ENCODE data around the gene UCK2. TPM values are rescaled to one million over a fixed set of nuclear protein-coding genes. Genes with fewer than 3 reads are reported as not detected.

The UCK2 gene
- total and polyA plus RNA-seq, 2 of the 8 experiments (the other 6 are each of a cell fraction or from before 2014, with no cell fraction given), result 103 to 109 TPM

DNA sequence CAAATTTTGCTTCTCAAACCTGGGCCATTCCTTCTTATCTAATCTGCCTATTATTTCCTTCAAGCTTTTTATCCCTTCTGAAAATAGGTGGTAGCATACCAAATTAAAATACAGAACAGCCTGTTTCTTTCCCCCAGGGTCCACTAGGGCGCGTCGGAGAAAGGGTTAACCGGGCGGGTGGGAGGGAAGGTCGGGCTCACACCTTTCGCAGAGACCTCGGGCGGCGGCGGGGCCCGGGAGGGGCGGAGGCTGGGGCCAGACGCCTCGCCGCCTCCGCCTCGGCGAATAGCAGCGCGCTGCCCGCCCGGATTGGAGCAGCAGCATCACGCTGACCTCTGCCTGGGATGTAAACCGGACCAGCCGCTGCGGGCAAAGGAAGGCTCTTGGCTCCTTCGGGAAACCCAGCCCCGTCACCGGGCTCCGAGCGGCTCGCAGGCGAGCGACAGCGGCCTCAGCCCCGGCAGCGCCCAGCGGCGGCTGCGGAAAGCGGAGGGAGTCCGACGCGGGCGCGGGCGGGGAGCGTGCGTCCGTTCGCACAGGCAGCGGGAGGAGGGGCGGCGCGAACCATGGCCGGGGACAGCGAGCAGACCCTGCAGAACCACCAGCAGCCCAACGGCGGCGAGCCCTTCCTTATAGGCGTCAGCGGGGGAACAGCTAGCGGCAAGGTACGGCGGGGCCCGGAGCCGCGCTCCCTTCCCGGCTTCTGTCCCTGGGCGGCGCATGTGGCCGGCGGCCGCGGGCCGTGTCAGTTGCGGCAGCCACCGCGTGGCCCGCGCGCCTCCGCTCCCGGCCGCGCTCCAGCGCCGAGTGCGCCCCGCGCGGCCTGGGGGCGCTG is at the start of gene UCK2 (continued):
- TF ChIP-seq JUND (IDR thresholded peaks at IDR 0.05; ENCODE audit: low read length) (no peak), ASH2L (IDR thresholded peaks at IDR 0.05; ENCODE audit: low read length) (peak; percentile 88), TCF12 (IDR thresholded peaks at IDR 0.05; ENCODE audit: low read depth, low read length) (no peak), TBP (IDR thresholded peaks at IDR 0.05; ENCODE audit: low read depth, low read length) (peak; percentile 47), RXRA (IDR thresholded peaks at IDR 0.05; ENCODE audit: insufficient read depth, low read depth, low read length) (no peak), POLR2AphosphoS5 (IDR thresholded peaks at IDR 0.05; ENCODE audit: low read depth, low read length) (peak; percentile 89), BRCA1 (IDR thresholded peaks at IDR 0.05; ENCODE audit: low read depth, low read length) (no peak), NRF1 (IDR thresholded peaks at IDR 0.05; ENCODE audit: low read depth, low read length) (no peak), BCL11A (IDR thresholded peaks at IDR 0.05; ENCODE audit: low read depth in 2 of 2, low read length in 2 of 2) (no peak), BACH1 (IDR thresholded peaks at IDR 0.05; ENCODE audit: low read length) (no peak), ZNF274 (IDR thresholded peaks at IDR 0.05; ENCODE audit: borderline replicate concordance, extremely low read depth, low read length) (no peak), POLR2A (IDR thresholded peaks at IDR 0.05; ENCODE audit: control extremely low read depth in 1 of 2, low read depth in 2 of 2, low read length in 2 of 2) (peak in 1 of 2 experiments; percentile 88; a peak in 2 of 3 replicates), POU5F1 (IDR thresholded peaks at IDR 0.05; ENCODE audit: low read depth, low read length) (no peak)
- TF ChIP-seq, protein P1, sequence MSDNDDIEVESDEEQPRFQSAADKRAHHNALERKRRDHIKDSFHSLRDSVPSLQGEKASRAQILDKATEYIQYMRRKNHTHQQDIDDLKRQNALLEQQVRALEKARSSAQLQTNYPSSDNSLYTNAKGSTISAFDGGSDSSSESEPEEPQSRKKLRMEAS (IDR thresholded peaks at IDR 0.05), result no peak; the same call in none of the 2 replicates
- TF ChIP-seq, protein P2, sequence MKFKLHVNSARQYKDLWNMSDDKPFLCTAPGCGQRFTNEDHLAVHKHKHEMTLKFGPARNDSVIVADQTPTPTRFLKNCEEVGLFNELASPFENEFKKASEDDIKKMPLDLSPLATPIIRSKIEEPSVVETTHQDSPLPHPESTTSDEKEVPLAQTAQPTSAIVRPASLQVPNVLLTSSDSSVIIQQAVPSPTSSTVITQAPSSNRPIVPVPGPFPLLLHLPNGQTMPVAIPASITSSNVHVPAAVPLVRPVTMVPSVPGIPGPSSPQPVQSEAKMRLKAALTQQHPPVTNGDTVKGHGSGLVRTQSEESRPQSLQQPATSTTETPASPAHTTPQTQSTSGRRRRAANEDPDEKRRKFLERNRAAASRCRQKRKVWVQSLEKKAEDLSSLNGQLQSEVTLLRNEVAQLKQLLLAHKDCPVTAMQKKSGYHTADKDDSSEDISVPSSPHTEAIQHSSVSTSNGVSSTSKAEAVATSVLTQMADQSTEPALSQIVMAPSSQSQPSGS (IDR thresholded peaks at IDR 0.05; ENCODE audit: low read length), result no peak

Data from H1 (cell line).